Brain microvascular endothelial cell (primary cell): ENCODE measurements around the gene MBD4.
"Not testable (repeated sequence)": the region's sequence is repeated elsewhere in the genome, so short reads cannot be mapped to it uniquely, and the experiment has no call there.

ENCODE experiments used
- DNase-seq: peaks from one replicate; pipeline ENCODE4 v3.0.0-alpha.2; 2020
- H3K27ac ChIP-seq: fragments of 250-450 bp; sonication (Bioruptor Pico); 2 replicates; pipeline ENCODE4 v1.5.1; 2020; ENCODE audit warnings: mild to moderate bottlenecking, moderate library complexity
- H3K27me3 ChIP-seq: fragments of 250-450 bp; sonication (Bioruptor Pico); replicated peaks from 2 replicates; pipeline ENCODE4 v1.5.1; 2020; ENCODE audit warnings: mild to moderate bottlenecking
- H3K36me3 ChIP-seq: fragments of 250-450 bp; sonication (Bioruptor Pico); replicated peaks from 2 replicates; pipeline ENCODE4 v1.5.1; 2020; ENCODE audit warnings: mild to moderate bottlenecking
- H3K4me3 ChIP-seq: 2 replicates; pipeline ENCODE4 v1.5.1; 2011; ENCODE audit warnings: low read depth, mild to moderate bottlenecking, control low read depth, low read length, moderate library complexity
- in situ Hi-C: cut with HindIII; loops from 2 replicates; pipeline ENCODE4 v1.10.0; 2017; ENCODE audit warnings: low sequenced_read_pairs, low pct_ligation_motif_present
- TF ChIP-seq, protein P1 (sequence below): IDR thresholded peaks from 2 replicates; pipeline ENCODE4 v1.5.1; 2011; ENCODE audit warnings: low read depth, mild to moderate bottlenecking, moderate library complexity, low read length, control low read depth, inconsistent platforms; ENCODE audit errors: missing control alignments

The MBD4 gene

DNA sequence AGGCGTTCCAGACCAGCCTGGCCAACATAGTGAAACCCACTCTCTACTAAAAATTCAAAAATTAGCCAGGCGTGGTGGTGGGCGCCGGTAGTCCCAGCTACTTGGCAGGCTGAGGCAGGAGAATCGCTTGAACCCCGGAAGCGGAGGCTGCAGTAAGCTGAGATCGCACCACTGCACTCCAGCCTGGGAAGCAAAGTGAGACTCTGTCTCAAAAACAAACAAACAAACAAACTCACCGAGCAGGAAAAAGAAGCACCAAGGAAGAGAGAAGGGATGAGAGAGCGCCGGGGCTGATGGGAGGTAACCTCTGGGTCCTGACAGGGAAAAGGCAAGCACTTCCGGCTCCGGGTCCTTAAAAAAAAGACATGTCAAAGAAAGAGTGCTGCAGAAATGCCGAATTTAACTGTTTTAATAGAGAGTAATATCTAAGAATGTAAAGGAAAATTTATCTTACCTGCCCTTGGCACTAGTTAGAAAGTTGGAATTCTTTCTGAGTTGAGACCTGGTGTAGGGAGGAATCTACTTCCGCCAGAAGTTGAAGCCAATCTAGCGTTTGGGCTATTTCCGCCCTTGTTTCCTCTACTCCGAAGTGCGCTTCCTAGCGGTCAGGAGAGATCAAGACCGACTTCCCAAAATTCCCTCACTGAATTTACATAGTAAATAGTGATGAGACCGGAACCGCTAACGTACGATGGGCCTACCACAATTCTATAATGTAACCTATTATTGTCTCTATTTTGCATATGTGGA, 40.4 kb downstream of the MBD4 start:
- H3K27ac ChIP-seq = peak overlapping the region; percentile 95
- DNase-seq = peak; percentile 89
- TF ChIP-seq, protein P1, sequence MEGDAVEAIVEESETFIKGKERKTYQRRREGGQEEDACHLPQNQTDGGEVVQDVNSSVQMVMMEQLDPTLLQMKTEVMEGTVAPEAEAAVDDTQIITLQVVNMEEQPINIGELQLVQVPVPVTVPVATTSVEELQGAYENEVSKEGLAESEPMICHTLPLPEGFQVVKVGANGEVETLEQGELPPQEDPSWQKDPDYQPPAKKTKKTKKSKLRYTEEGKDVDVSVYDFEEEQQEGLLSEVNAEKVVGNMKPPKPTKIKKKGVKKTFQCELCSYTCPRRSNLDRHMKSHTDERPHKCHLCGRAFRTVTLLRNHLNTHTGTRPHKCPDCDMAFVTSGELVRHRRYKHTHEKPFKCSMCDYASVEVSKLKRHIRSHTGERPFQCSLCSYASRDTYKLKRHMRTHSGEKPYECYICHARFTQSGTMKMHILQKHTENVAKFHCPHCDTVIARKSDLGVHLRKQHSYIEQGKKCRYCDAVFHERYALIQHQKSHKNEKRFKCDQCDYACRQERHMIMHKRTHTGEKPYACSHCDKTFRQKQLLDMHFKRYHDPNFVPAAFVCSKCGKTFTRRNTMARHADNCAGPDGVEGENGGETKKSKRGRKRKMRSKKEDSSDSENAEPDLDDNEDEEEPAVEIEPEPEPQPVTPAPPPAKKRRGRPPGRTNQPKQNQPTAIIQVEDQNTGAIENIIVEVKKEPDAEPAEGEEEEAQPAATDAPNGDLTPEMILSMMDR = peak; percentile 82
- no peaks in the 10 kb centered on the region for H3K36me3 ChIP-seq
- H3K4me3 ChIP-seq = peak overlapping the region; percentile 84
- no peaks in the 10 kb centered on the region for H3K27me3 ChIP-seq
- in situ Hi-C loops = no loop called here

DNA sequence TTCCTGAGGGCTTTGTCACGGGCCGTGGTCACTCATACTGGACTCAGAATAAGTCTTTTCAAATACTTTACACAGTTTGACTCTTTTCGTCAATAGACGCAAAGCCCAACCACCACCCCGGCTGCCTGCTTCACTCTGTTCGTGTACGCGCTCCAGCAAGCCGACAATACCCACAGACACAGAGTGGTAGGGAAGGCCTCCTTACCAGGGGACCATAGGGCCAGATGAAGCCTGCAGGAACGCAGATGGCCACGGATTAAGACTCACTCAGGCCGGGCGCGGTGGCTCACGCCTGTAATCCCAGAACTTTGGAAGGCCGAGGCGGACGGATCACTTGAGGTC, 41.0 kb downstream of the MBD4 start:
- TF ChIP-seq, protein P1 = no peak
- H3K4me3 ChIP-seq = peak overlapping the region; percentile 84
- H3K36me3 ChIP-seq = no peaks in the 10 kb centered on the region
- no peak for DNase-seq
- H3K27me3 ChIP-seq = no peaks in the 10 kb centered on the region
- in situ Hi-C loops = no loop called here
- H3K27ac ChIP-seq = peak overlapping the region; percentile 95

DNA sequence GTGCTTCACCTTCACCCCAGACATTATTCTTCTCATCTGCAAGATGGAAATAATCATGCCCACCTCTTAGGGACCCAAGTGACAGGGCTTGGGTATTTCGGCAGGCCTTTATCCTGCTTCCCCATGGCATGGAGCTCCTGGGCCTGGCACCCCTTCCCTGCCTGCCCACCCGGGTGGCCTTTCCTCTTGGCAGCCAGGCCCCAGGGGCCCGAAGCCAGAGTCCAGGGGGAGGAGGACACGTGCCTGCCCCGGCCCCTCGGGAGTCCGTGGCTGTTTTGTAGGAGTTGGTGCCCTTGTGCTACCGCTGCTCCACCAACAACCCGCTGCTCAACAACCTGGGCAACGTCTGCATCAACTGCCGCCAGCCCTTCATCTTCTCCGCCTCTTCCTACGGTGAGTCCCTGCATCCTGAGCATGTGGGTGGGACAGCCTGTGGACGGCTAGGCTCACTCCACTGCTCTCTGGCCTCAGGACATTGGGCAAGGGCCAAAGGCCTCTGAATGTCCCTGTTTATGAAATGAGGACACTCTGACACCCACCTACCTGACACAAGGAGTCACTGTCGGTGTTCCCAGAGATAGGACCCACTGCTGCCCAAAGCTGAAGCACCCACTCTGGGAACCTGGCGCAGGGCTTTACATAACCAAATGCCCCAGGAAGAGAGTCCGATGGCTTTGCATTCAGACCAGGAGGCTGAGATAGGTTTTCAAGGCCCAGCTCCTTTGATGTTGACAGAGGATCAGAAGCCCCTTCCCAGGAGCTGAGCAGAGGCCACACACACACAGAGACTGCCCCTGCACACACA, 45.8 kb downstream of the MBD4 start:
- H3K27me3 ChIP-seq, DNase-seq, in situ Hi-C loops, H3K27ac ChIP-seq, H3K4me3 ChIP-seq: not testable (repeated sequence)
- peaks cover 19% of the 10 kb centered on the region for H3K36me3 ChIP-seq

DNA sequence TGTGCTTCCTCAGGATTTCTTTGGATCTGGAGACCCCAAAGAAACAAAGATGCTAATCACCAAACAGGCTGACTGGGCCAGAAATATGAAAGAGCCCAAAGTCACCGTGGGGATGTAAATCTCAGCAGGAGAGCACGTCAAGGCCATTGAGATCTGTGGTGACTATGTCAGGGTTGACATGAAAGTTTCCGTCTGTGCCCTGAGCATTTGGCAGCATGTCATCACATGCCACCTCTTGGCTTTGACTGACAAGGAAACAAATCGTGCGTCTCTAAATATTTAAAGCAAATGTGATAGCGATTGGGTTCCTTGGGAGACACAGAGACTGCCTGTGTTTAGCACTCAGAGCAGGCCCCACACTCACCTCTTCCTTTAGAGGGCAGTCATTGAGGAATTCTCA, 46.5 kb downstream of the MBD4 start:
- in situ Hi-C loops = no loop called here
- Histone ChIP-seq H3K27ac (no peak overlapping the region), H3K36me3 (peaks cover 19% of the 10 kb centered on the region), H3K27me3 (no peaks in the 10 kb centered on the region), H3K4me3 (no peak overlapping the region)
- no peak for DNase-seq
- TF ChIP-seq, protein P1 = no peak

DNA sequence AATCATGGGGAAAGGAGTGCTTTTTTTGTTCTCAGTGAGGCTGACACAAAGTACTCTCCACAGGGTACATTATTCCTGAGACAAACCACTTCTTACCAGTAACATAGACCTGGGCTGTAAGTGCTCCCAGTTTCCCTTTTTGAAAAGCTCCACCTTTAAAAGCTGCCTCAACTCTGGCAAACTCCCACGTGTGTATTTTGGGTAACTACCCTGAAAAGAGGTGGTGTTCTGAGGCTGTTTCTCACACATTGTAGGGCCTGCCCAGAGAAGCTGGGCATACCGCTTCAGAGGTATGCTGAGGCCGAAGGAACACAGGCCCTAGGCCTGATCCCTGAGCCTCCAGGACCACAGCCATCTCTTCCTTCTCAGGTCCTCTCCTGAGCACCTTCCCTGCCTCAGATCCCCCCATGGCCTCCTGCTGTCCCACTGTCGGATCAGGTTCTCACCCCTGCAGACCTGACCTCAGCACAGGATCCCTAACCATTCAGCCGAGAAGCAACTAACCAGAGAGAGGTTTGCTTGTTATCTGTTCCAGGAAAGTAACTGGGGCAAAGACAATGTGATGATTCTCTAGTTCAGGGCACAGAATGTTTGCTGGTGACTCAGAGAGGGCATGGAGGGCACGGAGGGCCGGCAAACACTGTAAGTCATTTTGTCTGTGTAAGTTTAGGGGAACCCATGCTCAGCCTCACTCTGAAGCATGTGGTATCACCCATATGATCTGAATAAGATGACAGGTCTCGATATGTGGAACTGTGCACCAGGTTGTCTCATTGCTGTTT, 47.5 kb downstream of the MBD4 start:
- in situ Hi-C loops, H3K27me3 ChIP-seq, H3K4me3 ChIP-seq, H3K27ac ChIP-seq, DNase-seq: not testable (repeated sequence)
- peaks cover 23% of the 10 kb centered on the region for H3K36me3 ChIP-seq

DNA sequence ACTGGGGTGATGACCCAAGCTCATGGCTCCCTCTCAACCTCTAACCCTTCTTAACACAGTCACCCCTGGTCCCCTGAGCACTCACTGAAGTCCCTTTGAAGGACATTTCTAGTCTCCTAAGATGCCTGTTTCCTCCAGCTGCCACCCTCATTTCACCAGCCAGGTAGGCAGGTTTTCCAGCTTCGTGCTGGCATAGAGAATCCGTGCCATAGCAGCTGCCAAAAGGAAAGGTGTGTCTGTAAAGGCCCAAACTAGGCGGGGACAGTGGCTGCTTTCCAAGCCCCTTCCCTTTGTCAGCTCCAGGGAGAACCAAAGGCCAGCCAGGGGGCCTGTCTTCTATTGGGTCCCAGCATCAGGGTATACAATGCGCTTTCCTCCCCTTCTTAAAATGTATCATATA, 48.2 kb downstream of the MBD4 start:
- H3K27ac ChIP-seq, H3K27me3 ChIP-seq, DNase-seq, H3K4me3 ChIP-seq, in situ Hi-C loops: not testable (repeated sequence)
- peaks cover 24% of the 10 kb centered on the region for H3K36me3 ChIP-seq

DNA sequence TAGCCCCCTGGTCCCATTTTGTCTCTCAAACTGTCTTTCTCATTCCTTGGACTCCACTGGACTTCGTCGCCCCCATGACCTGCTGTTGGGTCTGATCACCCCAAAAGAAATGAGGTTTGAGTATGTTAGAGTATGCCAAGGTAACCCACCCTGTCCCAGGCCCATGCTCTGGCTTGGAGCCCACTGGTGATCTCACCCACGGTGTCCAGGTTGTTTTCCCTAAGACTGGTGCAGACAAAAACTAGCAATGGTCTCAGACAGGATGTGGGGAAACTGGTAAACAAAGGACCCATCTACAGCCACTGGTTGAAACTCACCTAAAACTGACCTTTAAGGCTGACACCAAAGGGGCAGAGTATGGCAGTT, 50.2 kb downstream of the MBD4 start:
- Histone ChIP-seq H3K36me3 (peaks cover 24% of the 10 kb centered on the region), H3K27ac (peak overlapping the region; percentile 76), H3K27me3 (no peaks in the 10 kb centered on the region), H3K4me3 (no peak overlapping the region)
- in situ Hi-C loops = no loop called here
- DNase-seq = no peak
- TF ChIP-seq, protein P1 = no peak

DNA sequence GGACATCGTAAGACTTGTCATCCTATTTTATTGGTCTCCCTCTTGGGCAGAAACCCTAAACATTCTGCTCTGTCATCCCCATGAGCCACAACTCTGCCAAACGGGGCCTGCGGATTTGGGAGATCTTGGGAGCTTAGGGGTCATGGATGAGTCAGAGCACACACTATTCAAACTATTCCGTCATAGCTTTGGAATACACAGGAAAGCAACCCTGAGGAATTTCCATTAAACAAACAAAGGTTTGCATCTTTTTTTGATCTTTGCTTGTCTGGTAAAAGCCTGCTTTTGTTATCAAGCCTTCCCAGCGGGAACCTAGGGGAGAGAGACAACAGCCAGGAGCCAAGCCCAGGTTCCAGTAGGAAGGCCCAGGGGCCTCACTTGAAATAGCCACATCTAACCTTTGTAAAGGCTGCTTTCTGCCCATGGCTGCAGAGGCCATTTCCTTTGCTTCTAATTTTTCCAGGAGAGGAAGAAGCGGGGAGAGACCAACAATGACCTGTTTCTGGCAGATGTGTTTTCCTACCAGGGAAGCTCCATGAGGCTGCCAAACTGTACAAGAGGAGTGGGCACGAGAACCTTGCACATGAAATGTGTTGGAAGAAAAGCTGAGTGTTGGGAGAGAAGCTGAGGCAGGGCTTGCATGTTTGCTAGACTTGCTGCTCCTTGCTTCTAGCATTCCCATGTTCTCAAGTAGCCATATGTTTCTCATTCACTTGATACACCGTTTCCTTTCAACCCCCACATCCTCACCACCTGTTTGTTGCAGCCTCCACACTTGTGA, 50.8 kb downstream of the MBD4 start:
- peak; percentile 66 for DNase-seq
- in situ Hi-C loops, H3K27me3 ChIP-seq, H3K4me3 ChIP-seq: not testable (repeated sequence)
- H3K36me3 ChIP-seq = peaks cover 24% of the 10 kb centered on the region
- H3K27ac ChIP-seq = peak overlapping the region; percentile 76
